Gastroesophageal sphincter (tissue), 3 donors: ENCODE results near the gene GNB1.

Source experiments
- CTCF ChIP-seq, 4 experiments: fragments of 200-600 bp in 2 of 4; fragments of 450-650 bp in 2 of 4; sonication (generic) in 1 of 4; IDR thresholded peaks; one replicate each; pipeline ENCODE4 v1.5.1; 2017 to 2019; ENCODE audit warnings: antibody characterized with exemption in 4 of 4, mild to moderate bottlenecking in 2 of 4, moderate library complexity in 2 of 4
- EP300 ChIP-seq: sonication (generic); formaldehyde crosslinking; IDR thresholded peaks from one replicate; pipeline ENCODE4 v1.6.1; 2017; ENCODE audit warnings: antibody characterized with exemption, mild to moderate bottlenecking
- POLR2A ChIP-seq, 2 donors: fragments of 450-650 bp; IDR thresholded peaks; one replicate each; pipeline ENCODE4 v1.6.1; 2017; ENCODE audit warnings: antibody characterized with exemption in 2 of 2, mild to moderate bottlenecking in 2 of 2, moderate library complexity in 1 of 2
- POLR2AphosphoS5 ChIP-seq: sonication (generic); formaldehyde crosslinking; IDR thresholded peaks from one replicate; pipeline ENCODE4 v1.6.1; 2017; ENCODE audit warnings: antibody characterized with exemption

- no peak for TF ChIP-seq POLR2A (IDR thresholded peaks at IDR 0.05)
- TF ChIP-seq CTCF (IDR thresholded peaks at IDR 0.05), result no peak
- no peak for TF ChIP-seq POLR2AphosphoS5
- no peak for TF ChIP-seq EP300
Observed at GRCh38 chr1:1786836-1787605, 103.9 kb downstream of the GNB1 start.
